ENCODE measurements around the gene DNAH10.

DNA sequence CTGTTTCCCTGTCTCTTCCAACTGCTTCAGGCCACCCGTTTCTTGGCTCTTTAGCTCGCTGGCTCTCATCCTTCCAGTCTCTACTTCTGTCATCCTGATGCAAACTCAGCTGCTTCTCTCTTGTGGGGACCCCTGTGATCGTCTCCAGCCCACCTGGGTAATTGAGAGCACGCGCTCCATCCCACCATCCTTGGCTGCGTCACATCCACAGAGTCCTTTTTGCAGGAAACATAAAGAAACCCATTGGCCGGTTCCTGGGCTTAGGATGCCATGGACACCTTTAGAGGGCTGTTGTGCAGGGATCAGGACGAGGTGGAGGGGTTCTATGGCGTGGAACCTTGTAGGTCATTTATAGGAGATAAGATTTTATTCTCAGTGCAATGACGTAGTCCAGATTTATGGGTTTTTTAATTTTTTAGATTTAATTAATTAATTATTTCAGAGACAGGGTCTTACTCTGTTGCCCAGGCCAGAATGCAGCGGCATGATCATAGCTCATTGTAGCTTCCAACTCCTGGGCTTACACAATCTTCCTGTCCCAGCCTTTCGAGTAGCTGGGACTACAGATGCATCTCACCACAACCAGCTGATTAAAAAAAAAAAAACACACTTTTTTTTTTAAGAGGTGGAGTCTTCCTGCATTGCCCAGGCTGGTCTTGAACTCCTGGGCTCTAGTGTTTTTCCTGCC is 127.9 kb downstream of the DNAH10 start:
- no peak for TF ChIP-seq ZEB2 (tag by site-specific recombination; IDR thresholded peaks at IDR 0.05)
- TF ChIP-seq, protein P1, sequence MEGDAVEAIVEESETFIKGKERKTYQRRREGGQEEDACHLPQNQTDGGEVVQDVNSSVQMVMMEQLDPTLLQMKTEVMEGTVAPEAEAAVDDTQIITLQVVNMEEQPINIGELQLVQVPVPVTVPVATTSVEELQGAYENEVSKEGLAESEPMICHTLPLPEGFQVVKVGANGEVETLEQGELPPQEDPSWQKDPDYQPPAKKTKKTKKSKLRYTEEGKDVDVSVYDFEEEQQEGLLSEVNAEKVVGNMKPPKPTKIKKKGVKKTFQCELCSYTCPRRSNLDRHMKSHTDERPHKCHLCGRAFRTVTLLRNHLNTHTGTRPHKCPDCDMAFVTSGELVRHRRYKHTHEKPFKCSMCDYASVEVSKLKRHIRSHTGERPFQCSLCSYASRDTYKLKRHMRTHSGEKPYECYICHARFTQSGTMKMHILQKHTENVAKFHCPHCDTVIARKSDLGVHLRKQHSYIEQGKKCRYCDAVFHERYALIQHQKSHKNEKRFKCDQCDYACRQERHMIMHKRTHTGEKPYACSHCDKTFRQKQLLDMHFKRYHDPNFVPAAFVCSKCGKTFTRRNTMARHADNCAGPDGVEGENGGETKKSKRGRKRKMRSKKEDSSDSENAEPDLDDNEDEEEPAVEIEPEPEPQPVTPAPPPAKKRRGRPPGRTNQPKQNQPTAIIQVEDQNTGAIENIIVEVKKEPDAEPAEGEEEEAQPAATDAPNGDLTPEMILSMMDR (tag by site-specific recombination; IDR thresholded peaks at IDR 0.05) = no peak
- TF ChIP-seq ZNF266 (tag by site-specific recombination; IDR thresholded peaks at IDR 0.05; ENCODE audit: low read depth) = no peak
- TF ChIP-seq YY1 (tag by site-specific recombination; IDR thresholded peaks at IDR 0.05) = no peak
- TF ChIP-seq, protein P2, sequence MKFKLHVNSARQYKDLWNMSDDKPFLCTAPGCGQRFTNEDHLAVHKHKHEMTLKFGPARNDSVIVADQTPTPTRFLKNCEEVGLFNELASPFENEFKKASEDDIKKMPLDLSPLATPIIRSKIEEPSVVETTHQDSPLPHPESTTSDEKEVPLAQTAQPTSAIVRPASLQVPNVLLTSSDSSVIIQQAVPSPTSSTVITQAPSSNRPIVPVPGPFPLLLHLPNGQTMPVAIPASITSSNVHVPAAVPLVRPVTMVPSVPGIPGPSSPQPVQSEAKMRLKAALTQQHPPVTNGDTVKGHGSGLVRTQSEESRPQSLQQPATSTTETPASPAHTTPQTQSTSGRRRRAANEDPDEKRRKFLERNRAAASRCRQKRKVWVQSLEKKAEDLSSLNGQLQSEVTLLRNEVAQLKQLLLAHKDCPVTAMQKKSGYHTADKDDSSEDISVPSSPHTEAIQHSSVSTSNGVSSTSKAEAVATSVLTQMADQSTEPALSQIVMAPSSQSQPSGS (tag by site-specific recombination; IDR thresholded peaks at IDR 0.05; ENCODE audit: low read depth) = no peak
- TF ChIP-seq MYNN (tag by site-specific recombination; IDR thresholded peaks at IDR 0.05; ENCODE audit: borderline replicate concordance) = no peak
- TF ChIP-seq, protein P3, sequence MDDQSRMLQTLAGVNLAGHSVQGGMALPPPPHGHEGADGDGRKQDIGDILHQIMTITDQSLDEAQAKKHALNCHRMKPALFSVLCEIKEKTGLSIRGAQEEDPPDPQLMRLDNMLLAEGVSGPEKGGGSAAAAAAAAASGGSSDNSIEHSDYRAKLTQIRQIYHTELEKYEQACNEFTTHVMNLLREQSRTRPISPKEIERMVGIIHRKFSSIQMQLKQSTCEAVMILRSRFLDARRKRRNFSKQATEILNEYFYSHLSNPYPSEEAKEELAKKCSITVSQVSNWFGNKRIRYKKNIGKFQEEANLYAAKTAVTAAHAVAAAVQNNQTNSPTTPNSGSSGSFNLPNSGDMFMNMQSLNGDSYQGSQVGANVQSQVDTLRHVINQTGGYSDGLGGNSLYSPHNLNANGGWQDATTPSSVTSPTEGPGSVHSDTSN (CRISPR knock-in tag; IDR thresholded peaks at IDR 0.05) = no peak
